DOHH2 (cell line): ENCODE data around the gene WTAP.
"Not testable (repeated sequence)": the region's sequence is repeated elsewhere in the genome, so short reads cannot be mapped to it uniquely, and the experiment has no call there.

ENCODE experiments used
- H3F3A ChIP-seq: fragments of 200-600 bp; sonication (generic), shearing (Covaris generic); 2 replicates; pipeline ENCODE4 v1.6.0; 2016; ENCODE audit warnings: antibody characterized with exemption, mild to moderate bottlenecking; ENCODE audit not compliant: control insufficient read depth, insufficient read depth
- H3K27ac ChIP-seq: fragments of 200-600 bp; sonication (generic); 2 replicates; pipeline ENCODE4 v1.5.1; 2014; ENCODE audit warnings: low read depth, mild to moderate bottlenecking, low read length, moderate library complexity
- H3K27me3 ChIP-seq: fragments of 200-600 bp; sonication (generic); 2 replicates; pipeline ENCODE4 v1.6.1; 2014; ENCODE audit warnings: mild to moderate bottlenecking, low read length, mixed read lengths; ENCODE audit not compliant: control insufficient read depth
- H3K36me3 ChIP-seq: fragments of 200-600 bp; sonication (generic); 2 replicates; pipeline ENCODE4 v1.6.1; 2014; ENCODE audit warnings: mild to moderate bottlenecking, low read length, moderate library complexity, mixed read lengths; ENCODE audit not compliant: control insufficient read depth
- H3K4me1 ChIP-seq: fragments of 200-600 bp; sonication (generic); 2 replicates; pipeline ENCODE4 v1.6.1; 2014; ENCODE audit warnings: mild to moderate bottlenecking, low read length, mixed read lengths; ENCODE audit not compliant: control insufficient read depth
- H3K4me2 ChIP-seq: fragments of 200-600 bp; sonication (generic); 2 replicates; pipeline ENCODE4 v1.6.0; 2014; ENCODE audit warnings: mild to moderate bottlenecking, low read length, moderate library complexity
- H3K4me3 ChIP-seq: fragments of 200-600 bp; sonication (generic); 2 replicates; pipeline ENCODE4 v1.5.1; 2014; ENCODE audit warnings: mild to moderate bottlenecking, low read length, mixed read lengths
- H3K79me2 ChIP-seq: fragments of 200-600 bp; sonication (generic); 2 replicates; pipeline ENCODE4 v1.6.1; 2014; ENCODE audit warnings: mild to moderate bottlenecking, low read length, mixed read lengths; ENCODE audit not compliant: control insufficient read depth
- H3K9me2 ChIP-seq: fragments of 200-600 bp; sonication (generic); replicated peaks from 2 replicates; pipeline ENCODE4 v1.6.1; 2014; ENCODE audit warnings: mild to moderate bottlenecking, low read length, mixed read lengths; ENCODE audit not compliant: control insufficient read depth
- H3K9me3 ChIP-seq: fragments of 200-600 bp; sonication (generic); 2 replicates; pipeline ENCODE4 v1.6.1; 2014; ENCODE audit warnings: antibody characterized with exemption, low read length, mixed read lengths; ENCODE audit not compliant: control insufficient read depth, insufficient read depth
- H4K20me1 ChIP-seq: fragments of 200-600 bp; sonication (generic); 2 replicates; pipeline ENCODE4 v1.6.0; 2014; ENCODE audit warnings: low read depth, mild to moderate bottlenecking, antibody characterized with exemption, low read length, moderate library complexity; ENCODE audit not compliant: control insufficient read depth, insufficient read depth
- CTCF ChIP-seq: fragments of 200-600 bp; sonication (generic); IDR thresholded peaks from one replicate; pipeline ENCODE4 v1.5.1; 2014; ENCODE audit warnings: antibody characterized with exemption, mild to moderate bottlenecking, low read depth, low read length; ENCODE audit not compliant: poor library complexity, severe bottlenecking
- EZH2phosphoT487 ChIP-seq: fragments of 200-600 bp; sonication (generic); IDR thresholded peaks from 2 replicates; pipeline ENCODE4 v1.6.1; 2017; ENCODE audit warnings: borderline replicate concordance, mild to moderate bottlenecking, antibody characterized with exemption, low read length, moderate library complexity, mixed read lengths

WTAP gene

GRCh38 chr6:159720708-159721107, 6.6 kb upstream of the WTAP start:
- Histone ChIP-seq H3K4me1 (peaks cover 18% of the 10 kb centered on the region), H3K9me2 (no peaks in the 10 kb centered on the region), H3K9me3 (no peaks in the 10 kb centered on the region), H3K4me2 (no peak overlapping the region), H3K27me3 (no peaks in the 10 kb centered on the region), H3K4me3 (no peak overlapping the region), H3K27ac (no peak overlapping the region), H3K36me3 (peaks cover 24% of the 10 kb centered on the region), H4K20me1 (no peaks in the 10 kb centered on the region), H3K79me2 (peaks cover 42% of the 10 kb centered on the region), H3F3A (no peaks in the 10 kb centered on the region)
- TF ChIP-seq EZH2phosphoT487 (no peak), CTCF (peak; percentile 49)

- not testable (repeated sequence) for H3K27ac ChIP-seq, H3K9me3 ChIP-seq, H3K4me2 ChIP-seq, H3K4me3 ChIP-seq, H4K20me1 ChIP-seq, H3K9me2 ChIP-seq, H3F3A ChIP-seq, H3K27me3 ChIP-seq
- Histone ChIP-seq H3K79me2 (peaks cover 53% of the 10 kb centered on the region), H3K36me3 (peaks cover 32% of the 10 kb centered on the region), H3K4me1 (peaks cover 22% of the 10 kb centered on the region)
Observed at GRCh38 chr6:159721981-159722380, 5.3 kb upstream of the WTAP start.

- no peaks in the 10 kb centered on the region for H3K9me2 ChIP-seq
- no peak overlapping the region for H3K4me3 ChIP-seq
- peaks cover 33% of the 10 kb centered on the region for H3K36me3 ChIP-seq
- H3K27me3 ChIP-seq: no peaks in the 10 kb centered on the region
- TF ChIP-seq CTCF: no peak
- no peak for TF ChIP-seq EZH2phosphoT487
- H3F3A ChIP-seq: no peaks in the 10 kb centered on the region
- peaks cover 22% of the 10 kb centered on the region for H3K4me1 ChIP-seq
- peaks cover 59% of the 10 kb centered on the region for H3K79me2 ChIP-seq
- H3K27ac ChIP-seq: no peak overlapping the region
- no peak overlapping the region for H3K4me2 ChIP-seq
- no peaks in the 10 kb centered on the region for H4K20me1 ChIP-seq
- H3K9me3 ChIP-seq: no peaks in the 10 kb centered on the region
Observed at GRCh38 chr6:159722655-159723054, 4.7 kb upstream of the WTAP start.

- Histone ChIP-seq H3K4me1 (peaks cover 22% of the 10 kb centered on the region), H3K4me2 (no peak overlapping the region), H3K27me3 (no peaks in the 10 kb centered on the region), H3F3A (no peaks in the 10 kb centered on the region), H3K9me2 (no peaks in the 10 kb centered on the region), H3K4me3 (no peak overlapping the region), H3K79me2 (peaks cover 65% of the 10 kb centered on the region), H3K27ac (no peak overlapping the region), H4K20me1 (peaks cover 2% of the 10 kb centered on the region; the same call in 1 of the 2 replicates), H3K9me3 (no peaks in the 10 kb centered on the region), H3K36me3 (peaks cover 39% of the 10 kb centered on the region)
- no peak for TF ChIP-seq CTCF
- no peak for TF ChIP-seq EZH2phosphoT487
Observed at GRCh38 chr6:159723259-159723658, 4.0 kb upstream of the WTAP start.
